DMS 273 treated with DMSO at 0.1 percent for 48 hours (cell line): Measurements from ENCODE around the gene HENMT1.

Source experiments
- DNase-seq: peaks from one replicate; lab custom pipeline; 2025; lab: John Stamatoyannopoulos, UW

HENMT1 gene

DNA sequence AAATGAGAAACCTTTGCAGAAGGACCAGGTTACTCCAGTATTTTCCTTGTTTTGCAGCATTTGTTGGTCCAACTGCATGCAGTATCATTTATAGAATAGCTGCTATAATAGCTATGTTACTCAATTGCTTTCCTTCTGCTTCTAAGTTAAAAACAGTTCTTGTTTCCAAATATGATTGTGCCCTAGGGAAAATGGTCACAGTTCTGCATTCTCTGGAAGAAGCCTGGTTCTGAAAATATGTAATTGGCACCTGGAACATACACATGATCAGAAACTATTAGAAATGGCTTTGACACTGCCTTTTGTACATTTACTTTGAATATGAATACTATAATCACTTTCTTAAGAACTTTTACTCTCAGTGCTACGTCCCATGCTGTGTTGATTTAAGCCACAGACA is 33.6 kb downstream of the HENMT1 start:
- DNase-seq, result no peak

DNA sequence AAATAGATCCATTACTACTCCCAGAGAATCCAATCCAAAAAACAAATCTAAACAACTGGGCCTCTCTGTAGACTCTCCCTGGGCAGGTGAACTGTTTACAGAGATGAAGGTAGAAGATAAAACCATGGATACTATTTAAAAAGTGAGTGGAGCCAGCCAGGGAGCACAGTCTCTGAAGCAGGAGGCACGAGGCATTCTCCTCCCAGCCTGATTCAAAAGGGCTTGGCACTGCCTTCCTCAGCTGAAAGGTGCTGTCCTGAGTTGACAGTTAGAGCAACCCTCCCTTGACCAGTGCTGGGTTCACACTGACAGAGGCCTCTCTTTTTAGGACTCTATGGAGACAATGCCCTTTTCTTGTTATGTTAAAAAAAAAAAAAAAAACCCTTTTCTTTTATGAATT is 36.8 kb downstream of the HENMT1 start:
- no peak for DNase-seq

DNA sequence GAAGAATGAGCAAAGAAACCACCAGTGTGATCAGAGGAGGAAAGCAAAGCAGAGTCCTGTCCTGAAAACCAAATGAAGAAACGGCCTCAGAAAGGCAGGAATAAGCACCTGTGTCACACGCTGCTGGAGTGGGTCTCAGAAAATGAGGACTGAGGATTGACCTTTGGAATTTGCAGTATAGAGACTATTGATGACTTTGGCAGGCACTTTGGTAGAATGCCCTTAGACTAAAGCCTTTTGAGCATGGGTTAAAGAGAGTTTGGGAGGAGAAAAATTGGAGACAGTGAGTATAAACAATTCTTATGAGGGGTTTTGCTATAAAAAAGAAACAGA is 43.2 kb downstream of the HENMT1 start:
- no peak for DNase-seq

DNA sequence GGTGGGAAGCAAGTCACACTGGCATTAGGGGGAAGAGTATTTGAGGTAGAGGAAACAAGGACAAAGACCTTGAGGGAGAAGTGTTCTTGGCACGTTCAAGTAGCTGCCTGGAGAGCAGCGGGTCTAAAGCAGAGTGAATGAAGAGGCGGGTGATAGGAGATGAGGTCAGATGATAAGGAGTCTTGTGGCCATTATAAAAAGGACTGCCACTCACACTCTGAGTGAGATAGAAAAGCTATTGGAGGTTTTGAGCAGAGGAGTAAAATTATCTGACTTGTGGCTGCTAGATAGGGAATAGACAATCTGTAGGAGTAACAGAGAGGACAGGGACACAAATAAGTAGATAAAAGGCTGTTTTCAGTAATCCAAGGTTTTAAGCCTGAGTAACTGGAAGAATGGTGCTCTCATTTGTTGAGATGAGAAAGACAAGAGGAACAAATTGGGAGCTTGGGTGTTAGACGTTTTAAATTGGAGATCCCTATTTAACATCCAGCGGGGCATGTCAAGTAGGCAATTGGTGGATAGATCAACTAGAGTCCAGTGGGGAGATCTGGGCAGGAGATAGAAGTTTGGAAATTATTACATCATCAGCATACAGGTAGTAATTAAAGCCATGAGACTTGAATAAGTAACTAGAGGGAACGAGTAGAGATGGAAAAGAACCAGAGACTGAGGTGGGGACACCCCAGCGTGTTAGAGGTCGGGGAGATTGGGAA is 43.7 kb downstream of the HENMT1 start:
- DNase-seq, result no peak

DNA sequence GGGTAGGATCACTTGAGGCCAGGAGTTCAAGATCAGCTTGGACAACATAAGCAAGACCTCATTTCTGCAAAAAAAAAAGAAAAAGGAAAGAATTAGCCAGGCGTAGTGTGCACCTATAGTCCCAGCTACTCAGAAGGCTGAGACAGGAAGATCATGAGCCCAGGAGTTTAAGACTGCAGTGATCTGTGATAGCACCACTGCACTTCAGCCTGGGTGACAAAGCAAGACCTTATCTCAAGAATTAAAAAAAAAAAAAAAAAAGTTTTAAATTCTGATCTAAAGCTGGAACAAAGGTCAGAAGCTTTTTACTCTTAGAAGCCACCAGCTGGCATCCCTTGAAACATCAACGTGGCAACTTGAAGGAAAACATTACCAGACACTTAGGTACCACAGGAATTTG is 45.3 kb downstream of the HENMT1 start:
- DNase-seq, result no peak

DNA sequence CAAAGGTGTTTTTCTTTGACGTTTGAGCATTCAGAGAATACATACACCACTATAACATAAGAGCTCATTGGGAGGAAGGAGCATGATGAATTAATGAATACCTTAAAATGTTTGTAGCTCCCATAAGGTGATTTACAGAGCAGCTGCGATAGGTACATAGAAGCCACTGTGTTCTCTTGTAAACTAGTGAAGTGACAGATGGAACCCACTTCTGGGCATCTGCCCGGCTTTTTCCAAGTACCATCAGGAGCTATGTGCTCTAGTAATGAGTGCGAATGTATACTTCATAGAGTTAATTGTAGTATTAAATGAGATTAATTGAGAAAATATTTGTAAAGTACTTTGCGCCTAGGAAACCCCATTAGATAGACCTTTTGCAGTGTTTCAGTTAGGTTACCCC is 48.4 kb downstream of the HENMT1 start:
- DNase-seq, result peak; percentile 74

DNA sequence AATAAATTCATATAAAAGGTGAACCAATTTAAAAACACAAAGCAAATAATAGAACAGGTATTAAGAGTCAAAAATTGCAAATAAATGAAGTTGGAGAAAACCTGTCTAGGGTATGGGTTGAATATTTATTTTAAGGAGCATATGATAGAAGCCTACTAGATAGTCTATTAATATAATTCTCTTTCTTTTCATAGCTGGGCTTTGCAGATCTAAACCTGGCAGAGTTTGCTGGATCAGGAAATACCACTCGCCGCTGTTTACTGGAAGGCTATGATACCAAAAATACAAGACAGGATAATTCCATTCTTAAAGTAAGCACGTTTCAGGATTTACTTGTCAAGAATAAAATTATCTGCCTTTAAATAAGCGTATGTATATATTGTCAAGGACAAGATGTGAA is 48.9 kb downstream of the HENMT1 start:
- no peak for DNase-seq

DNA sequence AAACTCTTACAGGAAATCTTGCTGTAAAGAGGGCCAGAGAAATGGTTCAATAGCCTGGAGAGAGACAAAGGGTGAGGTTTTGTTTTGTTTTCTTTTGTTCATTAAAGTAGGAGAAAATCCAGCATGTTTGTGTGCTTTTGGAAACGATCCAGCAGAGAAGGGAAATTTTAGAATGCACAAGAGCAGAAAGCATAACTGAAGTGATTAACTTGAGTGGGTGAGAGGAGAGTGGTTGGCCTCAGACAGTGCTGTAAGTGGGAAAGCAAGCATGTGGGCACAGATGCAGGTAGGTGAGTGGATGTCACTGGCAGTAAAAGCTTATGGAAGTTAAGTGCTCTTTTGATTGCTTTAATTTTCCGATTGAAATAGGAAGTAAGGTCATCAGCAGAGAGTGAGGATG is 50.8 kb downstream of the HENMT1 start:
- no peak for DNase-seq

DNA sequence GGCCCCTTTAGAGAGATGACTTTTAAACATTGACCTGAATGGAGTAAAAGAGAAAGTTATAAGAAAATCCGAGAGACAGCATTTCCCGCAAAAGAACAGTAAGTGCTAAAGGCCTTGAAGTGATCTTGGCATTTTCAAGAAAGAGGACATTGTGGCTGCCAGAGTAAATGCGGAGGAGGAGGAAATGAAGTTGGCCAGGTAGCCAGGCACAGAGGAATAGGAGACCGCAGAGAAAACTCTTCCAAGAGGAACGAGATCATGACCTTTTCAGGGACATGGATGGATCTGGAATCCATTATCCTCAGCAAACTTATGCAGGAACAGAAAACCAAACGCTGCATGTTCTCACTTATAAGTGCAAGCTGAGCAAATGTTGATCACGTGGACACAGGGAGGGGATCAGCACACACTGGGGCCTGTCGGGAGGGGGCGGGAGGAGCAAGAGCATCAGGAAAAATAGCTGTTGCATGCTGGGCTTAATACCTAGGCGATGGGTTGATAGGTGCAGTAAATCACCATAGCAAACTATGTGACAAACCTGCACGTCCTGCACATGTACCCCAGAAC is 51.3 kb downstream of the HENMT1 start:
- DNase-seq, result no peak

DNA sequence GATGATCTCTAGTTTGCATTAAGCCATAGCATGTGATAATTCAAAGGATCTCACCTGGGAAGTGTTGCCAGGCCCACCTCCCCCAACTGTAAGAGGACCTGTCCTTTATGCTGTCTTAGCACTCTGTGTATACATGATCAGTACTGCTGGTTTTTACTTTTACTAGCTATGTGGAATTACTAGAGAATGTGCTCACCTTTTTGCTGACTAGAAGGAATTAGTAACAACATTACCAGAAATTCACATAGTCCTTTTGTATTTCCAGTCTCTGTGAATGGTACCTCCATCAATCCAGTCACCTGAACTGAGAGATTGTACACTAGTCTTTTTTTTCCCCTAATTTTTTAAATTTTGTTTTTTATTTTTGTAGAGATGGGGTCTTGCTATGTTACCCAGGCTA is 54.4 kb downstream of the HENMT1 start:
- no peak for DNase-seq

DNA sequence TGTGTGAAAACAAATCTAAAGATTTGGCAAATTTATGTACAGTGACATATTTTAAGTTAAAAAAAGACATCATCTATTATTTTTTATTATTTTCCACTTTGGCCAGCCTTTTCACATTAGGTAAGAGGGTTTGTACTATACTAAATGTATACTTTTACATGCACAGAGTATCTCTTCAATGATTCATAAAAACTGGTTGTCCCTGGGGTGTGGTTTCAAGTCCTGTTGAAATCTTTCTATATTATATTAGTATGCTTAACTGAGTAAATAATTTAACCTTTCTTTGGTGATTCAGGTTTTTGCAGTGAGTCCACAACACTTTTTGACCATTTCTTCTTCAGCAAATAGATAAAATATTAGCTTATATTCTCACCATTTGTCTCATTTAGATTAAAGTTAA is 55.3 kb downstream of the HENMT1 start:
- DNase-seq, result no peak

DNA sequence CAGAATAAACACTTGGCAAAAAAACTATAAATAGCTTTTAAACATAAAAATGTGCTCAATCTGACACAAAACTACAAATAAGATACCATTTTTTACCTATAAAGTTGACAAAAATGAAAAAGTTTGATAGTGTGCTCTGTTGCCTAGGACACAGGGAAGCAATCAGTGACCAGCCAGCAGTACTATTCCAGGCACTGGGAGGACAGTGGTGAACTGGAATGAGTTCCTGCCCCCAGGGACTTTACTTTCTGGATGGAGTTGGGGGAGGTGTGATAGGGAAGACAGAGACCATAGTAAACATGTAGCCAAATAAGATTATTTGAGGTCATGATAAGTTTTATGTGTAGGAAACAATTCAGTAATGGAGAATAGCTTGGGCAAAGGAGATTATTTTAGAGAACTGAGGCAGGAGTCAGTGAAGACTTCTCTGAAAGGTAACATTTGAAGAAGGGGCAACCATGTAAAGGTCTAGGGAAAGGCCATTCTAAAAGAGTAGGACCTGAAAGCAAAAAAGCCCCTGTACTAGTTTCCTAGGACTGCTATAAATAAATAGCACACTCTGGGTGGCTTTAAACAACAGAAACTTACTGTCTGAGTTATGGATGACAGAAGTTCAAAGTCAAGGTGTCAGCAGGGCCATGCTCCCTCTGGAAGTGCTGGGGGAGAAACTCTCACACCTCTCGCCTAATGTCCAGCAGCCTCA is 59.0 kb downstream of the HENMT1 start:
- no peak for DNase-seq

DNA sequence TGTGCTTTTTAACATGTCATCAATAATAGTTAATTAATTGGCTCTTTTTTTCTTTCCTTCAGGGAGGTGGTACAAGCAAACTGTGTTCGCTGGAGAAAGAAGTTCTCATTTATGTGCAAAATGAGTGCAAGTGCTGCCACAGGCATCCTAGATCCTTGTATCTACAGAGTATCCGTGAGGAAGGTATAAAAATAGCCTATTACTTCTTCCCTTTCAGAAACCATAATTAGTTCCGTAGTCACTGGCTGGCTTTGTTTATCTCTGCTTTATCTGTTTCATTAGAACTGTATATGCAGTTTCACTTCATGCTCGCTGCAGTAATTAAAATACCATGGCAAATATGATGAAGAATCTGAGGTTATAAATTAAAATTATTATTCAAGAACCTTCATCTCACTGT is 60.4 kb downstream of the HENMT1 start:
- no peak for DNase-seq

DNA sequence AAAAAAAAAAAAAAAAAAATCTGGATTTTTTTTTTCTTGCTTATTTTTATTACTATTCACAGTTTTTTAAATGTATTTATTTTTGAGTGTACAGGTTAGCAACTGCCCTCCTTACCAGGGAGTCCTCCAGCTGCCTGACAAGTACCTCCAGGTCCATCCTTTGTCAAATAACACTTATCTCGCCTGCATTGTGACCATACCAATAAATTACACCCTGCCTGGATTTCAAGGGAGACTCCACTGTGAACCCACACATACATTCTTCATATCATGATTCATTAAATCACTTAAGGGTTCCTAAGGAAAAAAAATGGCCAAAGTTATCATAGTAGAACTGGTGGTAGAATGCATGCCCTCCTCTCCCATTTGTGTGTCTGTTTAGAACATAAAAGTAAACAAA is 62.6 kb downstream of the HENMT1 start:
- no peak for DNase-seq
